ENCODE data around the gene PQBP1.
A peak's percentile ranks its signal among the peaks of the same experiment; 100 is the strongest.
"Not testable (repeated sequence)": the region's sequence is repeated elsewhere in the genome, so short reads cannot be mapped to it uniquely, and the experiment has no call there.

Gene PQBP1

DNA sequence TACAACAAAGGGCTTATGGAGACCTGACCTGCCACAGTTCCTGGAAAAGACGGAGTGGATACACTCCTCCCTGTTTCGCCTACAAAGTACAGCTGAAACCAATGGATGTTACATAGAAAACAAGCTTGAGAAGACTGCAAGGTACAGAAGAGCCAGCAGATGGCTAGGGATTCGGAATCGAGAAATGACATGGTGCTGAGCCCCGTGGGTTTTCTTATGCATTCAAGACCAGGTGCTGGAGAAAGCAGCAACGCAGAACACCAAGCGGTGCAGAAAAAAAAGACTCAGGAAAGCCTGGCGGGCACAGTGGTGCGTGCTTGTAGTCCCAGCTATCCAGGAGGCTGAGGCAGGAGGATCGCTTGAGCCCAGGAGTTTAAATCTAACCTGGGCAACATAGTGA is 14.0 kb upstream of the PQBP1 start:
- TF ChIP-seq, protein P1, sequence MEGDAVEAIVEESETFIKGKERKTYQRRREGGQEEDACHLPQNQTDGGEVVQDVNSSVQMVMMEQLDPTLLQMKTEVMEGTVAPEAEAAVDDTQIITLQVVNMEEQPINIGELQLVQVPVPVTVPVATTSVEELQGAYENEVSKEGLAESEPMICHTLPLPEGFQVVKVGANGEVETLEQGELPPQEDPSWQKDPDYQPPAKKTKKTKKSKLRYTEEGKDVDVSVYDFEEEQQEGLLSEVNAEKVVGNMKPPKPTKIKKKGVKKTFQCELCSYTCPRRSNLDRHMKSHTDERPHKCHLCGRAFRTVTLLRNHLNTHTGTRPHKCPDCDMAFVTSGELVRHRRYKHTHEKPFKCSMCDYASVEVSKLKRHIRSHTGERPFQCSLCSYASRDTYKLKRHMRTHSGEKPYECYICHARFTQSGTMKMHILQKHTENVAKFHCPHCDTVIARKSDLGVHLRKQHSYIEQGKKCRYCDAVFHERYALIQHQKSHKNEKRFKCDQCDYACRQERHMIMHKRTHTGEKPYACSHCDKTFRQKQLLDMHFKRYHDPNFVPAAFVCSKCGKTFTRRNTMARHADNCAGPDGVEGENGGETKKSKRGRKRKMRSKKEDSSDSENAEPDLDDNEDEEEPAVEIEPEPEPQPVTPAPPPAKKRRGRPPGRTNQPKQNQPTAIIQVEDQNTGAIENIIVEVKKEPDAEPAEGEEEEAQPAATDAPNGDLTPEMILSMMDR (IDR thresholded peaks at IDR 0.05; ENCODE audit: low read depth, low read length) = no peak
- H3K4me3 ChIP-seq (ENCODE audit: low read depth, low read length) = no peak overlapping the region

DNA sequence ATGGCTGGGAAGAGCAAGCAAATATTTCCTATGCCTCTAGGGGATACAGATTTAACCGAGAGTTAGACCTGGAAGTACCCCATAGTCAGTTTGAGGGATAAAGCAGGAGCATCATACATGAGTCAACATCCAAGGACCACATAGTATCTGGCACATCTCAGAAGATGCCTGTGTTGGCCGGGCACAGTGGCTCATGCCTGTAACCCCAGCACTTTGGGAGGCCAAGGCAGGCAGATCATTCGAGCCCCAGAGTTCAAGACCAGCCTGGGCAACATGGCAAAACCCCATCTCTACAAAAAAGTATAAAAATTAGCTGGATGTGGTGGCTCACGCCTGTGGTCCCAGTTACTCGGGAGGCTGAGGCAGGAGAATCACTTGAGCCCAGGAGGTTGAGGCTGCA is 11.1 kb upstream of the PQBP1 start:
- not testable (repeated sequence) for H3K4me3 ChIP-seq (ENCODE audit: low read depth, low read length)

DNA sequence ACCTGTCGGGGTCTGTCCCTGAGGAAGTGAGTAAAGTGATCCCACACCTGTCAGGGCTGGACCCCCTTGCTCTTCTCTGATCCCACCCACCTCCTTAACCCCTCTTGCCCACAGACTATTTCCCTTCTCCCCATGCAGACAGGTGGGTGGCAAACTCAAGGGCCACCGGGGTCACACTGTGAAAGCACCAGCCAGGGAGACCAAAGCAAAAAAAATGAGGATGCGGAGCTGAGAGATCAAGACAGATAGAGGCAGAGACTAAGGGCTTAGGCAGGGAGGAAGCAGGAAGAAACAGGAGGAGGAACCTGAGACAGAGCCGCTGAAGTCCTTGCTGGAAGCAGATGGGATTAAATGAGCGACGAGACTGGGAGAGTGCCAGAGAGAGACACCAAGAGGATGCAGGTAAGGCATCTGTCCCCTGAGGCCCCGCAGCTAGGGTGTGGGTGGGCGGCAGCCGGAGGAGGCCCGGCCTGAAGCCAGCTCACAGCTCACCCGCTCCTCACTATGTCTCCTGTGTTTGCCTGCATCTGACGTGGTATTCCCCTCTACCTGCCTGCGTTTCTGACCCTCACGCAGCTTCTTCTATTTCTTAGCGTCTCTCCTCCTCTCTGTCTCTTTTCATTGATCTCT is 7.3 kb upstream of the PQBP1 start:
- peak overlapping the region; percentile 53; the same call in 1 of the 2 replicates for H3K4me3 ChIP-seq (ENCODE audit: low read depth, low read length)
- TF ChIP-seq, protein P1 (IDR thresholded peaks at IDR 0.05; ENCODE audit: low read depth, low read length) = no peak

DNA sequence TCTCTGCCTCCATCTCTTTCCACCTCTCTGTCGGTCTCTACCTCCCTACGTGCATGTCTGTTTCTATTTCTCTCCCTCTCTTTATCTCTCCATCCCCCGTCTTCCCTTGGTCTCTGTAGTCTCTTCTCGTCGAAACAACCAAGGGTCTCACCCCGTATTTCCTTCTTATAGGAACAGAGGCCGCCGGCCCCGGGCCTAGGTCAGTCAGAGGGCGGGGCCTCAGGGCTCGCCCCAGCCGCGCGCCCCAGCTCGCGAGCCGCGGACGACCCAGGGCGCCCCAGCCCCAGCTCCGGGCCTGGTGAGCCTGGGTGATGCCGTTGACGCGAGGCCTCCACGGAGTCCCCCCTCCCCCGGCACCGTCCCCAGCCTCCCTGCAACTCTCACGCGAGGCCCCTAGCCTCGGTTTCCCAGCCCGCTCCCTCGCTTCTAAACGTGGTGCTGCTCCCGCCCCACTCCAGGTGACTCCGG is 6.8 kb upstream of the PQBP1 start:
- peak overlapping the region; percentile 53 for H3K4me3 ChIP-seq (ENCODE audit: low read depth, low read length)
- TF ChIP-seq, protein P1 (IDR thresholded peaks at IDR 0.05; ENCODE audit: low read depth, low read length) = no peak

DNA sequence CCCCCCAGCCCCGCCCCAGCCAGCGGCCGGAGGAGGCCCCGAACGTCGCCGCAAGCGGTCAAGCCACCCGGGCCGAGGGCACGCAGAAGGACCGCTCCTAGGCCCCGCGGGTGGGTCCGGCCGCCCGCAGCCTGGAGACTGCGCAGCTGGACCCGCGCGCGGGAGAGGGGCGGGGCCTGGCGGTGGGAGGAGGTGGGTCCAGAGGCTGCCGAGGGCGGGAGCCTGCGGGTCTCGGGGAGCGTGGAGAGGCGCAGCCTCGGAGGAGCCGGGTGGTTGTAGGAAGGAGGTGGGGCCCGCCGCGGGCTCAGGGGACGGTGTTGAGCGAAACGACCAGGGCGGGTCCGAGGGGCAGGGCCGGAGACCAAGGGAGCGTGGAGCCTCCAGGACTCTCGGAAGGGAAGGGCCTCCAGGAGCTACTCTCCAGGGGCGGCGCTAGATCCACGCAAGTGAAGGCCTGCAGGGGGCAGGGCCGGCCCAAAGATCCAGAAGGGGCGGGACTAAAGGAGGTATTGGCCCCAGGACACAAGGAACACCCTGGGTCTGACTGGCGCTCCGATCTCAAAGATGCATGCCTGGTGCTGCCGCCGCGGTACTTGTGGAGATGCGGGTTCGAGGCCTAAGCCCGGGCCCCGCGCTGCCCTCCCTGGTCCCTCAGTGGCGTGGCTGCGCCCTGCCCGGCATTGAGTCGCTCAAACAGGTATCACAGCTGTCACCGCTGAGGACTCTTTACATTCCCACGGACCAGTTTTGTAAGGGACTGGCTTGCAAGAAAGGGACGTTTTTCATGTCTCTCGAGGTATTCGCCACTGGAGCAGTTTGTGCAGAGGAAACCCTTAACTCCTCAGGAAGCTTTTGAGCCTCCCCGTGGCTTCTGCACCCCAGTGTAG is 6.1 kb upstream of the PQBP1 start:
- peak overlapping the region; percentile 53 for H3K4me3 ChIP-seq (ENCODE audit: low read depth, low read length)
- TF ChIP-seq, protein P1 (IDR thresholded peaks at IDR 0.05; ENCODE audit: low read depth, low read length) = peak; percentile 32

DNA sequence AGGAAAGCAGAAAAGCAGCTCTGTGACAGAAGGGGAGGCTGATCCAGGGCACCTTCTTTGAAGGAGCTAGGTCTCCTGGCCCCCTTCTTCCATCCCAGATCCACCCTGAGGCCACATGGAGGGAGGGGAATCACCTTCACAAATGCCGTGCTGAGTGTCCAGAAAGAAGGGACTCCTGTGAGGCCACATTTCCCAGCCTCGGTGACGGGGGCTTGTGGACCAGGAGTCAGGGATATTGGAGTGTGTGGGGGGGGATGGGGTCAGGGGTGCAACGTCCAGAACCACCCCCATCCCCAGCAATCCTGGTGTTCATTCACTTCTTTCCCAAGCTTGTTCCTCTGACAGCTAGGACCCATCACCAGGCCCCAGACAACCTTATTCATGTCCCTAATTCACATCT is 4.8 kb upstream of the PQBP1 start:
- no peak overlapping the region for H3K4me3 ChIP-seq (ENCODE audit: low read depth, low read length)
- TF ChIP-seq, protein P1 (IDR thresholded peaks at IDR 0.05; ENCODE audit: low read depth, low read length) = no peak

DNA sequence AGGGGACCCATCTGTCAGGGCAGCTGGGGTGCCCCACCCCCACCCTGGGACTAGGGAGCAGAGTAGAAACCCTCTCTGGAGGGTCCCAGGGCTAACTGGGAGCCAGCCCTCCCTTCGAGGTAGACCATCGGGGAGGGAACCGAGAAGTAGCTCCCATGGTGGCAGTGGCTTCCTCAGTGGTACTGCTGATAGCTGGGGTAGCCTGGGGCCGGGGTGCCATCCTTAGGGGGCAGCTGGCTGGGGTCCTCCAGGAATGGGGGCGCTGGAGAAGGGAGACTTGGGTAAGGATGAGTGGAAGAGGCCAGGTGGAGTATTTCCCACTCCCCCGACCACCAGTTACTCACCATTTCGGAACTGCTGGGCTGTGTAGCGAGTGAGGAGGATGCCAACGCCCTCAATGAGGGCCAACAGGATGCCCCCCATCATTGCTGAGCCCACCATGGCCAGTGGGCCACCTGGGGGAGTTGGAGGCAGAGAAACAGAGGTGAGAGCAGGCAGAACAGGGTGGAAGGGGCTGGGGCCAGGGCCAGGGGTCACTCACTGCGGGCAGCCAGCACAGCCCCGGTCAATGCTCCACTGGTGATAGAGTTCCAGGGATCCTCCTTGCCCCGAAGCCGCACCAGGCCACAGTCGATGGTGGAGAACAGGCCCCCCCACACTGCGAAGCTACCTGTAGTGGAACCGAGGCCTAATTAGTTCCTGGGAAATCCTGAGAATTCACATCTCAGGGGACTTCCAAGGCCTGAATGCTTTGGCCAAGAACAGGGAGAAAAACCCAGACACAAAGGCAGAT is 4.0 kb upstream of the PQBP1 start:
- no peak overlapping the region for H3K4me3 ChIP-seq (ENCODE audit: low read depth, low read length)
- TF ChIP-seq, protein P1 (IDR thresholded peaks at IDR 0.05; ENCODE audit: low read depth, low read length) = no peak
